ES-I3 (cell line): Measurements from ENCODE around the gene SNUPN.

Experiments
- H3K36me3 ChIP-seq: 2 replicates; pipeline ENCODE4 v1.6.1; 2013; ENCODE audit warnings: mild to moderate bottlenecking, low read length, control low read depth, moderate library complexity; ENCODE audit not compliant: insufficient read depth
- H3K4me1 ChIP-seq: 2 replicates; pipeline ENCODE4 v1.6.1; 2013; ENCODE audit warnings: mild to moderate bottlenecking, control low read depth, low read length; ENCODE audit not compliant: insufficient read depth
- H3K9ac ChIP-seq: 2 replicates; pipeline ENCODE4 v1.6.1; 2013; ENCODE audit warnings: low read depth, mild to moderate bottlenecking, low read length, moderate library complexity
- H3K9me3 ChIP-seq: 2 replicates; pipeline ENCODE4 v1.6.1; 2013; ENCODE audit warnings: mild to moderate bottlenecking, low read length, moderate library complexity; ENCODE audit not compliant: control insufficient read depth, insufficient read depth

The SNUPN gene

DNA sequence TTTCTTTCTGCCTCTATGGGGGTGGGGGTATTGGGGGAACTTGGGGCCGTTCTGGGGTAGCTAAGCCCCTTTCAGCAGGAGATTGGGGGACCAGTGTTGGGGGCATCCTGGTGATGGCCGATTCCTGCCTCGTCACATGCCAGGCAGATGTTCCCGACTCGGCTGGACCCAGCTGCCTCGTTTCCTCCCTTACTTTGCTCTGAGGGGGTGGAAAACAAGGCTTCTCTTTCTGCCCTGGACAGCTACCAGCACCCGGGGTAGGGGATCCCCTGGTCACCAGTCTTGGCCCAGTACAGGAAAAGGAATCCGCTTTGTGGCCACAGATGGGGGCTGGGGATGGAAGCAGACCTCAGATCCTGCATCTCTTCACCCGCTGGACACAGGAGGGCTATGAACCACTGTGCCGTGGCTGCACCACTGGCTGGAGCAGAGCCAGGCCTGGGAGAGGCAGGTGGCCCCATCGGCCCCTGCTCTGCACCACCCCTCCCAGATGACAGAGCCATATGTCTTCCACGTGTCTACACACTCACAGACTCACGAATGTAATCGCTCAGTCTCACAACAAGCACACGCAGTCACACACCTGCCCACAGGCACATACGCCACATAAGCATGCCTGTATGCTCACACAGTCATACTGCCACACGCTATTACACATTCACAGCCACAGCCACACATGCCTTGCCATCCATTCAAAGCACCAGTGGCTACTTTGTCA lies 34.6 kb upstream of the SNUPN start:
- H3K36me3 ChIP-seq = no peaks in the 10 kb centered on the region; the same call in 1 of the 2 replicates
- H3K9ac ChIP-seq = no peak overlapping the region

DNA sequence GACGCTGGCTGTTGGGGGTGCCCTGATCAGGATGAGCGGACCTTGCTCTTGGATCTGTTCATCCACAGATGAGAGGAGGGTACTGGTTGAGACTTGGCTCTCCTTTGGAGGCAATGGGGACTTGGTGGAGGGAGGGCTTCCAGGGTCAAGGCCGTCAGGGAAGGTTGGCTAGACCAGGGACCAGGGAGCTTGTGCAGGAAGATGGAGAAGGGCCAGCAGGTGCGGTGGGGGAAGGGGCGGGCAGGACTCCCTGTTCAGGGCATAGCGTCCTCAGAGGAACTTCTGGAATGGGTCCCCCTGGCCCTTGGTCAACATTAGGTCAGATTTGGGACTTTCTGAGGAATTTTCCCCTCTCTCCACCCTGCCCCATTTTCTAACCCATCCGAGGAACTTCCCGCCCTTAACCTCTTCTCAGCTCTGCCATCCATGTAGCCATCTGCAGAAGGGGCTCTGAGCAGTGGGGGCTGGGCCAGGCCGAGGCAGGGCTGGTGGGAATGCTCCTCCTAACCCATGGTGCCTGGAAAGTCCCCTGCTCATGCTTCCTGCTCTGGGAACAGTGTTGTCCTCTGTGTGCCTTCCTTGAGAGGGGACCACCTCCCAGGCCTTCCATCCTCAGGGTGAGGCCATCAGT lies 33.7 kb upstream of the SNUPN start:
- H3K9ac ChIP-seq = no peak overlapping the region
- peaks cover 9% of the 10 kb centered on the region for H3K4me1 ChIP-seq
- H3K9me3 ChIP-seq = no peaks in the 10 kb centered on the region
- H3K36me3 ChIP-seq = no peaks in the 10 kb centered on the region; the same call in 1 of the 2 replicates

More for the DNA sequence above, 34.6 kb upstream of the SNUPN start:
- H3K4me1 ChIP-seq = peaks cover 9% of the 10 kb centered on the region
- H3K9me3 ChIP-seq = no peaks in the 10 kb centered on the region

DNA sequence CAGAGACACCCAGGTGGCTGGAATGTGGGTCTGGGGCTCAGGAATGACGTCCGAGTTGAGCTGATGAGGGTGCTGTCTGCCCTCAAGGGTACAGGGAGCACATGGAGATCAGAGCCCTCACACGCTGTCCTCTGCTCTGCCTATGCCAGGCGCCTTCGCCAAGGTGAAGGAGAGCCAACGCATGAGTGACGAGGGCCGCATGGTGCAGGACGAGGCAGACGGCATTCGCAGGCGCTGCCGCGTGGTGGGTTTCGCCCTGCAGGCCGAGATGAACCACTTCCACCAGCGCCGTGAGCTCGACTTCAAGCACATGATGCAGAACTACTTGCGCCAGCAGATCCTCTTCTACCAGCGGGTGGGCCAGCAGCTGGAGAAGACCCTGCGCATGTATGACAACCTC lies 31.3 kb upstream of the SNUPN start:
- H3K4me1 ChIP-seq = peaks cover 10% of the 10 kb centered on the region
- no peaks in the 10 kb centered on the region; the same call in 1 of the 2 replicates for H3K36me3 ChIP-seq
- no peak overlapping the region for H3K9ac ChIP-seq
- no peaks in the 10 kb centered on the region for H3K9me3 ChIP-seq

DNA sequence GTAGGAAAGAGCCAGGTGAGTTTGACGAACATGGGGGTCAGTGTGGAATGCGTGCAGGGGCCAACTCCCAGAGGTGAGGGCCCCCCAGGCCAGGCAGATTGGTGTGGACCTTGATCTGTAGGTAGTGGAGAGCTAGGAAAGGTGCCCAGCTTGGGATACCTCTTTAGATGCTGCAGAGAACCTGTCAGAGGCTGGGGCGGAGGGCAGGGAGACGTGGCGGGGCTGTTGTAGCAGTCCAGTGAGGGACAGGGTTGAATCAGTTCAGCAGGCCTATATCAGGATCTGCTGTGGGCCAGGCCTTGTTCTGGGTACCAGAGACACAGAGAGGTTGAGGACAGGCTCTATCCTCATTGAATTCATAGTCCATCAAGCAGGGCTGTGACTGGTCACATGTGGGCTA lies 30.8 kb upstream of the SNUPN start:
- Histone ChIP-seq H3K36me3 (no peaks in the 10 kb centered on the region; the same call in 1 of the 2 replicates), H3K9ac (no peak overlapping the region), H3K4me1 (peaks cover 12% of the 10 kb centered on the region), H3K9me3 (no peaks in the 10 kb centered on the region)

DNA sequence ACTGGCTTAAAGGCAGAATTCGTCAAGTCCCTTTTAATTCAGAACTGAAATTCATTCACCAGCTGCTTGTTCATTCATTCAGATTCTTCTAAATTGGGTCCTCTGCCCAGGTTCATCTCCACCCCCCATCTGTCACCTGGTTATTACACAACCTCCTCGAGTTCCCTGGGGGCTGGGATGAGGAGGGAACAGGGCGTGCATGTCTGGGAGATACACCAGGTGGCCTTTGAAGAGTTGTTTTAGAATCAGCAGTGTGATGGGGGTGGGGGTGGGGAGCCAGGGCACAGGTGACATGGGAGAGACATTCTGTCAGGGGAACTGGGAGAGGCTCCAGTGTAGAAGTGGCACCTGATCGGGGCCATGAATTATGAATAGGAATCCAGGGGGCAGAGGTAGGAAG lies 30.4 kb upstream of the SNUPN start:
- Histone ChIP-seq H3K4me1 (peaks cover 14% of the 10 kb centered on the region), H3K36me3 (no peaks in the 10 kb centered on the region; the same call in 1 of the 2 replicates), H3K9ac (no peak overlapping the region), H3K9me3 (no peaks in the 10 kb centered on the region)

DNA sequence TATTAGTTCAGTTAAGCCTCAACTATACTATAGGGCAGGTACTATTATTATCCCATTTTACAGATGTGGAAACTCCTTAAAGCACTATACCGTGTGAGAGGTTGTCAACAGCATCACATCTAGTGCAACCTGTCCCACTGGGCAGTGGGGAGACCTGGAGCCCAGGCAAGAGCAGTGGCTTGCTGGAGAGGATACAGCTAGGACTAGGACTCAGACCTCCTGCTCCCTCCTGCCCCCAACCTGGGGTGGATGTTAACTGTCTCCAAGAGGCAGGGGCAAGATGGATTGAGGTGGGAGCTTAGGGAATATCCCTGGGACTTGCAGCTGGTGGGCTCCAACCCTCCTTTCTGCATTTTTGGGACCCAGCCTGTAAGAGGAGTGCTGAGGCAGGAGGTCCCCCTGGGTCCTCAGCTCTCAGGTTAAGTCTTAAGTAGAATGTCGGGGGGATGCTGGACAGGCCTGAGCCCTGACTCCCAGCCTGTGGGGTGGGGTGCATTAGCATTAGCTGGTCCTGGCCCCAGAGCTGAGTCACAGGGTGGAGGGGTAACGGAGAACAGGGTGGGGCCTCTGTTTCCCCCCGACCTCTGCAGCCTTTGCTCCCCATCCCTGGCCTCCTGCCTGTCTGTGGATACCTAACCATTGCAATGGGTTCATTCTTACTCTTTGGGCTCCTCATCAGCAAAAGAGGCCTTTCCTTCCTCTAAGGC lies 28.8 kb upstream of the SNUPN start:
- H3K9ac ChIP-seq = no peak overlapping the region
- H3K4me1 ChIP-seq = peaks cover 13% of the 10 kb centered on the region
- H3K9me3 ChIP-seq = no peaks in the 10 kb centered on the region
- no peaks in the 10 kb centered on the region; the same call in 1 of the 2 replicates for H3K36me3 ChIP-seq

DNA sequence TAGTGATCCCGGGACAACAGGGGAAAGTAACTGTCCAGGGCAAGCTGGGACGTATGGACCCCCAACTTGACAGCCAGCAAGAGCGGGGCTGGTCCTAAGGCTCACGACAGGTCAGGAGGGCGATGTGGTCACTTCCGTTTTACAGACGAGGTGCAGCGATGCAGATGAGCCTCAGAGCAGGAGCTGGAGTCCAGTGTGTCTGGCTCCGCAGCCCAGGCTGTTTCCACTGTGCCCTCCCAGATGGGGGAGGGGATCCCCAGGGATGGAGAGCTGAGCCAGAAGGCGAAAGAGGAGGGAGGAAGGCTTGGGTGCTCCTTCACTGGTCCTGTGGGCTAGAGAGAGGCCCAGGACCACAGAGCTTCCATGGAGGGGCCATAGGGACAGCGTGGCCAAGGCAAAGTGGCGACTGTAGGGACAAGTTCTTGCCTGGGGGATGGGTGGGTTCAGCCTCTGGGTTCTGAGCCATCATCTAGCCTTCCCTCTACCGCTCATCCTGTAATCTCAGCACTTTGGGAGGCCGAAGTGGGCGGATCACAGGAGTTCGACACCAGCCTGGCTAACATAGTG lies 27.9 kb upstream of the SNUPN start:
- H3K9ac ChIP-seq = no peak overlapping the region

DNA sequence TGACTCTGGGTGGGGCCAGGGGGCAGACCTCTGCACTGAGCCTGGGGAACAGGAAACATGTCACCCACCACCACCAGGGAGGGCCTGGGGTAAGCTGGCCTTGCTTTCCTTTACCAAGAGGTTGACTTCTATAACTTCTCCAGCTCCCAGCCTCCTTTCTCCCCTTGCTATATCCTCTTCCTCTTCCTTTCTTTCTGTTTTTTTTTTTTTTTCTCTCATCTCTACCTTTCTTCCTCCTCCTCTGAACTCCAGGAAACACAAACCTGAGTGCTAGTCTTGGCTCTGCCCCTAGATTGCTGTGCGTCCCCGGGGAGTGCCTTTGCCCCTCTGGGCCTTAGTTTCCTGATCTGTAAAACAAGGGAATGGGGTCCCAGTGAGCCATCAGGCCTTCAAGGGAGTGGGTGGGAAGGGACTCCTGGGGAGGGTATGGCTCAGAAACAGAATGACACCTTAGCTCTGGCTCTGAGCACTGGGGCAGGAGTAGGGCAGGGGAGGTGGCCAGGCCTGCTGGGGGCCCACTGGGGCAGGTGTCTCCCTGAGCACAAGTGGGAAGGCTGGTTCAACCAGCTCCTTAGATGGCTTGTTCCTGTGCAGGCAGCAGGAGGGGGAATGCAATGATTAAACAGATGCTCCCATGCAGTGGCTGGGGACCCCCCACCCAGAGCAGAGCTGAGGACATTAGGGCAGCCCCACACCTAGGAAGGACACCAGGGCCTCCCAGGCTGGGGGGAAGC lies 26.5 kb upstream of the SNUPN start:
- Histone ChIP-seq H3K9ac (no peak overlapping the region), H3K4me1 (peaks cover 13% of the 10 kb centered on the region), H3K9me3 (no peaks in the 10 kb centered on the region), H3K36me3 (no peaks in the 10 kb centered on the region; the same call in 1 of the 2 replicates)

More for the DNA sequence above, 27.9 kb upstream of the SNUPN start:
- H3K4me1 ChIP-seq = peaks cover 13% of the 10 kb centered on the region
- no peaks in the 10 kb centered on the region for H3K9me3 ChIP-seq
- no peaks in the 10 kb centered on the region; the same call in 1 of the 2 replicates for H3K36me3 ChIP-seq

DNA sequence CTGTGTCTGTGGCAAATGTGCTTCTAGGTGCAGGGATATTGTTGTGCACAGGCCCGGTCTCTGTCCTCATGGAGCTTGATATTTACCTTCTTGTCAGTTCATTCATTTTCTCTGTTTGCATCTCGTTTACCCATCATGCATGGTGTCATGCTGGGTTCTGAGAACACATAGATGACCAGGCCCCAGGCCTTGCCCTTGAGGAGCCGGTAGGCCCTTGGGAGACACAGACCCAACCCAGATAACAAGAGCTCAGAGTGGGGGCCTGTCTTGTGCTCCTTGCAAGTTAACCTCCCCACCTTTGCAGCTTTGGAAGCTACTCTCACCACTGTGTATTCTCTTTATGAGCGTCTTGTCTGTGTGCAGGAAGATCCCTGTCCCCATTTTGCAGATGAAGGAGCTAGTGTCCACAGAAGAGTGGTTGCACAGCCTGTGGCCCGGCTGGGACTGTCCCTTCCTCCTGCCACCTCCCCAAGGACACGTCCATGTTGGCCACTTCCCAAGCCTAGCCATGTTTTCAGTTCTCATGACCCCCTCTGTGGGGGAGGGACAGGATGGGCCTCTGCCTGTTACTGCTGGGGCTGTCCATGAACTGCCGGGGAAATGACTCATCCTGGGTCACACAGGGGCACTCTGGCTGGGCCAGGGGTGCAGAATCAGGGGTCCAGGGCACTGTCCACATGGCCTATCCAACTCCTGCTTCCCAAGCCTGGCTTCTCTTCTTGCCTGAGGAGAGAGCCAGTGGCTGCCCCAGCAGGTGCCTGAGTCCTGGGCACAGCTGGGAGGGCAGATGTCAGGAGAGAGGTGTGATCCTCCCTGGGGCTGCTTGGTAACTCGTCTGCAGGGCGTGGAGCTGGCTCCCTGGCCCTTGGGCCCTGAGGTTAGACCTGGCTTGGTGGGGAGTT lies 25.6 kb upstream of the SNUPN start:
- no peak overlapping the region for H3K9ac ChIP-seq

DNA sequence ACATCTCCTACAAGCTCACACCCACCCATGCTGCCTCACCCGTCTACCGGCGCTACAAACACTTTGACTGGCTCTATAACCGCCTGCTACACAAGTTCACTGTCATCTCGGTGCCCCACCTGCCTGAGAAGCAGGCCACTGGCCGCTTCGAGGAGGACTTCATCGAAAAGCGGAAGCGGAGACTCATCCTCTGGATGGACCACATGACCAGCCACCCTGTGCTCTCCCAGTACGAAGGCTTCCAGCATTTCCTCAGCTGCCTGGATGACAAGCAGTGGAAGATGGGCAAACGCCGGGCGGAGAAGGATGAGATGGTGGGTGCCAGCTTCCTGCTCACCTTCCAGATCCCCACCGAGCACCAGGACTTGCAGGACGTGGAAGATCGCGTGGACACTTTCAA lies 24.3 kb upstream of the SNUPN start:
- H3K9me3 ChIP-seq = no peaks in the 10 kb centered on the region
- peaks cover 13% of the 10 kb centered on the region for H3K4me1 ChIP-seq
- H3K9ac ChIP-seq = no peak overlapping the region
- H3K36me3 ChIP-seq = no peaks in the 10 kb centered on the region; the same call in 1 of the 2 replicates

More for the DNA sequence above, 25.6 kb upstream of the SNUPN start:
- peaks cover 13% of the 10 kb centered on the region for H3K4me1 ChIP-seq
- H3K36me3 ChIP-seq = no peaks in the 10 kb centered on the region; the same call in 1 of the 2 replicates
- no peaks in the 10 kb centered on the region for H3K9me3 ChIP-seq

DNA sequence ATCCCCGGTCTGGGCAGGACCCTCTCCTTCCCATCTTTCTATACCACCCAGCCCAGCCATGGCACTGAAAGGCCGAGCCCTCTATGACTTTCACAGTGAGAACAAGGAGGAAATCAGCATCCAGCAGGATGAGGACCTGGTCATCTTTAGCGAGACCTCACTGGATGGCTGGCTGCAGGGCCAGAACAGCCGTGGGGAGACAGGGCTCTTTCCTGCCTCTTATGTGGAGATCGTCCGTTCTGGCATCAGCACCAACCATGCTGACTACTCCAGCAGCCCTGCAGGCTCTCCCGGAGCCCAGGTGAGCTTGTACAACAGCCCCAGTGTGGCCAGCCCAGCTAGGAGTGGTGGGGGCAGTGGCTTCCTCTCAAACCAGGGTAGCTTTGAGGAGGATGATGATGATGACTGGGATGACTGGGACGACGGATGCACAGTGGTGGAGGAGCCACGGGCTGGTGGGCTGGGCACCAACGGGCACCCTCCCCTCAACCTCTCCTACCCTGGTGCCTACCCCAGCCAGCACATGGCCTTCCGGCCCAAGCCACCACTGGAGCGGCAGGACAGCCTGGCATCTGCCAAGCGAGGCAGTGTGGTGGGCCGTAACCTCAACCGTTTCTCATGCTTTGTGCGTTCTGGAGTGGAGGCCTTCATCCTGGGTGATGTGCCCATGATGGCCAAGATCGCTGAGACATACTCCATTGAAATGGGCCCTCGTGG lies 23.7 kb upstream of the SNUPN start:
- Histone ChIP-seq H3K36me3 (no peaks in the 10 kb centered on the region; the same call in 1 of the 2 replicates), H3K9me3 (no peaks in the 10 kb centered on the region), H3K9ac (peak overlapping the region; percentile 92), H3K4me1 (peaks cover 13% of the 10 kb centered on the region)

DNA sequence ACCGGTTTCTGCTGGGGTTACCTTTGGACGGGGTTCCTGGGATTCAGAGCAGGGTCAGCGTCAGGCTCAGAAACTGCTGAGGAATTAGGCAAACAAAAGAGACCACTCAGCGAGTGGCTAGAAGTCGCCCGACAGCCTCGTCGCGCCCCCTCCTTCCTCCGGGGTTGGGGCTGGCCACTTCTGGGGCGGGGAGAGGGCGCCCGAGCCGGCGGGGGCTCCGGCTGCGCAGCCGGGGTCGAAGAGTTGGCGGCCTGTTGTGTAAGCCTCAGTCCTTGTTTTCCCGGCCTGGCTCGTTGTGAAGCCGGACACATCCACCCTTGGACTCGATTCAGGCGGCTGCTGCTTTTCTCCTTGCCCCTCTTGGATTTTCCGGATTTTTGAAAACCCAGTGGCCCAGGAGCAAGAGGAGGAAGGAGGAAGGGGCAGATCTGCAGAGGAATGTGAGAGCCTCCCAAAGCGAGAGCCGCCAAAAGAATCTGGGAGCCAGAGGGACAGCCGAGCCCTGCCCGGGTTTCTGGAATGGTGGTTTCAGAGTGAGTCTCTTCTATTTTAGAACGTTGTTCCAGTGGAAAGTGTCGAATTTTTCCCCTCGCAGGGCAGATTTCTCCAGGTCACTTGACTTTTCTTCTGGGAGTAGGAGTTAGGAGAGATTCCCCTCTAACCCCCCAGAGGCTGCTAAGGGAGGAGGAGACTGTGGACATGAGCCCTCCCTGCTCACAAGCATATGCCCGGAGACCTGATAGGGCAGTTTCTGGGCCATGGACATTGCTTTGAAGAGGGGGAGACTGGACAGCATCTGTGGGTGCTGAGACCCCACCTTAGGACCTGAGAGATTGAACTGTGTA lies 22.9 kb upstream of the SNUPN start:
- H3K4me1 ChIP-seq = peaks cover 13% of the 10 kb centered on the region
- peak overlapping the region; percentile 92 for H3K9ac ChIP-seq
- no peaks in the 10 kb centered on the region for H3K9me3 ChIP-seq
- H3K36me3 ChIP-seq = no peaks in the 10 kb centered on the region; the same call in 1 of the 2 replicates
